SK-N-MC (cell line): ENCODE measurements around the gene TPRA1.

Experiments used
- DNase-seq: peaks from one replicate; pipeline ENCODE4 v3.0.0-alpha.2; 2011; ENCODE audit warnings: low read depth, low spot score
- H3K27ac ChIP-seq: fragments of 200-600 bp; sonication (generic); 2 replicates; pipeline ENCODE4 v1.5.1; 2016; ENCODE audit warnings: mixed run types
- H3K36me3 ChIP-seq: fragments of 200-600 bp; sonication (generic); 2 replicates; pipeline ENCODE4 v1.6.1; 2017; ENCODE audit warnings: antibody characterized with exemption, low read length, mixed read lengths; ENCODE audit not compliant: insufficient read depth
- H3K4me3 ChIP-seq: fragments of 200-600 bp; sonication (generic); 2 replicates; pipeline ENCODE4 v1.5.1; 2016
- H3K9ac ChIP-seq: fragments of 200-600 bp; sonication (generic); 2 replicates; pipeline ENCODE4 v1.8.0; 2017; ENCODE audit warnings: mixed run types, mixed read lengths; ENCODE audit not compliant: insufficient read length
- H3K9me3 ChIP-seq: fragments of 200-600 bp; sonication (generic); 2 replicates; pipeline ENCODE4 v1.6.1; 2017; ENCODE audit warnings: low read depth, mild to moderate bottlenecking, antibody characterized with exemption, low read length, moderate library complexity, mixed read lengths
- EZH2 ChIP-seq: fragments of 200-600 bp; sonication (generic); IDR thresholded peaks from one replicate; pipeline ENCODE4 v1.6.1; 2017; ENCODE audit warnings: antibody characterized with exemption
- FOXP2 ChIP-seq: optimal IDR thresholded peaks from 2 replicates; pipeline ENCODE3; 2011; ENCODE audit warnings: mild to moderate bottlenecking, moderate library complexity; ENCODE audit not compliant: insufficient read depth; ENCODE audit errors: extremely low read length, control extremely low read depth
- POLR2AphosphoS5 ChIP-seq: IDR thresholded peaks from 2 replicates; pipeline ENCODE4 v1.6.1; 2012; ENCODE audit warnings: mild to moderate bottlenecking, low read depth, low read length, borderline replicate concordance

The TPRA1 gene

GRCh38 chr3:127620637-127621375, 30.3 kb upstream of the TPRA1 start:
- no peaks in the 10 kb centered on the region for H3K9me3 ChIP-seq
- H3K4me3 ChIP-seq: no peak overlapping the region
- H3K36me3 ChIP-seq: peaks cover 69% of the 10 kb centered on the region
- H3K27ac ChIP-seq: no peak overlapping the region
- TF ChIP-seq EZH2: no peak
- TF ChIP-seq FOXP2: no peak
- no peak for TF ChIP-seq POLR2AphosphoS5
- no peak for DNase-seq
- H3K9ac ChIP-seq: no peak overlapping the region

- H3K36me3 ChIP-seq: peaks cover 88% of the 10 kb centered on the region
- no peak for DNase-seq
- TF ChIP-seq POLR2AphosphoS5: no peak
- no peak for TF ChIP-seq FOXP2
- TF ChIP-seq EZH2: no peak
Observed at GRCh38 chr3:127618891-127619290, 28.4 kb upstream of the TPRA1 start.

GRCh38 chr3:127616836-127617605, 26.5 kb upstream of the TPRA1 start:
- Histone ChIP-seq H3K9me3 (no peaks in the 10 kb centered on the region), H3K4me3 (no peak overlapping the region), H3K27ac (no peak overlapping the region), H3K9ac (no peak overlapping the region), H3K36me3 (peaks cover 99% of the 10 kb centered on the region)
- DNase-seq: no peak
- TF ChIP-seq EZH2: no peak
- no peak for TF ChIP-seq FOXP2
- no peak for TF ChIP-seq POLR2AphosphoS5

More at GRCh38 chr3:127618891-127619290, 28.4 kb upstream of the TPRA1 start:
- Histone ChIP-seq H3K27ac (no peak overlapping the region), H3K9ac (no peak overlapping the region), H3K4me3 (no peak overlapping the region), H3K9me3 (no peaks in the 10 kb centered on the region)

GRCh38 chr3:127615631-127616305, 25.2 kb upstream of the TPRA1 start:
- Histone ChIP-seq H3K4me3 (no peak overlapping the region), H3K36me3 (peaks cover 96% of the 10 kb centered on the region), H3K9me3 (no peaks in the 10 kb centered on the region), H3K9ac (no peak overlapping the region), H3K27ac (no peak overlapping the region)
- no peak for TF ChIP-seq EZH2
- no peak for TF ChIP-seq FOXP2
- no peak for DNase-seq

- TF ChIP-seq POLR2AphosphoS5 (no peak), FOXP2 (no peak), EZH2 (no peak)
- no peak for DNase-seq
- H3K36me3 ChIP-seq: peaks cover 96% of the 10 kb centered on the region
Observed at GRCh38 chr3:127614928-127615589, 24.5 kb upstream of the TPRA1 start.

GRCh38 chr3:127613406-127613805, 22.9 kb upstream of the TPRA1 start:
- TF ChIP-seq FOXP2: no peak
- no peak for TF ChIP-seq POLR2AphosphoS5
- no peak for TF ChIP-seq EZH2

More at GRCh38 chr3:127614928-127615589, 24.5 kb upstream of the TPRA1 start:
- Histone ChIP-seq H3K9me3 (no peaks in the 10 kb centered on the region), H3K9ac (no peak overlapping the region), H3K4me3 (no peak overlapping the region), H3K27ac (no peak overlapping the region)

GRCh38 chr3:127612966-127613365, 22.4 kb upstream of the TPRA1 start:
- Histone ChIP-seq H3K9ac (no peak overlapping the region), H3K9me3 (no peaks in the 10 kb centered on the region), H3K27ac (no peak overlapping the region), H3K36me3 (peaks cover 98% of the 10 kb centered on the region), H3K4me3 (no peak overlapping the region)
- no peak for DNase-seq
- TF ChIP-seq POLR2AphosphoS5: no peak
- no peak for TF ChIP-seq EZH2
- no peak for TF ChIP-seq FOXP2

More at GRCh38 chr3:127613406-127613805, 22.9 kb upstream of the TPRA1 start:
- no peaks in the 10 kb centered on the region for H3K9me3 ChIP-seq
- H3K36me3 ChIP-seq: peaks cover 98% of the 10 kb centered on the region
- no peak for DNase-seq
- H3K4me3 ChIP-seq: no peak overlapping the region
- H3K9ac ChIP-seq: no peak overlapping the region
- H3K27ac ChIP-seq: no peak overlapping the region
